Skeletal muscle satellite cell (primary cell): ENCODE measurements around the gene HINT1. TPM values are rescaled to one million over a fixed set of nuclear protein-coding genes. Genes with fewer than 3 reads are reported as not detected.

Source experiments
- H3K27me3 ChIP-seq: 2 replicates; pipeline ENCODE4 v1.7.0; 2013; ENCODE audit warnings: low read length; ENCODE audit not compliant: control insufficient read depth, insufficient read depth
- H3K36me3 ChIP-seq: 2 replicates; pipeline ENCODE4 v1.7.0; 2013; ENCODE audit warnings: mild to moderate bottlenecking, control low read depth, low read length; ENCODE audit not compliant: insufficient read depth
- H3K4me1 ChIP-seq: 2 replicates; pipeline ENCODE4 v1.7.0; 2013; ENCODE audit warnings: low read length; ENCODE audit not compliant: control insufficient read depth, insufficient read depth
- H3K4me2 ChIP-seq: 2 replicates; pipeline ENCODE4 v1.7.0; 2013; ENCODE audit warnings: mild to moderate bottlenecking, low read length
- H3K4me3 ChIP-seq: 2 replicates; pipeline ENCODE4 v1.7.0; 2013; ENCODE audit warnings: low read length
- H3K9ac ChIP-seq: 2 replicates; pipeline ENCODE4 v1.7.0; 2013; ENCODE audit warnings: mild to moderate bottlenecking, low read depth, low read length, moderate library complexity
- H3K9me3 ChIP-seq: replicated peaks from 2 replicates; pipeline ENCODE4 v1.7.0; 2013; ENCODE audit warnings: mild to moderate bottlenecking, control low read depth, low read length
- total RNA-seq: library from RNA; depleted of rRNA; stranded (reverse); fragments of >200 nt; gene quantifications from 2 replicates; pipeline ENCODE4 v1.2.3, GENCODE V29; 2012; rRNA removed

Gene HINT1
- total RNA-seq = 135 and 172 TPM in 2 replicates

DNA sequence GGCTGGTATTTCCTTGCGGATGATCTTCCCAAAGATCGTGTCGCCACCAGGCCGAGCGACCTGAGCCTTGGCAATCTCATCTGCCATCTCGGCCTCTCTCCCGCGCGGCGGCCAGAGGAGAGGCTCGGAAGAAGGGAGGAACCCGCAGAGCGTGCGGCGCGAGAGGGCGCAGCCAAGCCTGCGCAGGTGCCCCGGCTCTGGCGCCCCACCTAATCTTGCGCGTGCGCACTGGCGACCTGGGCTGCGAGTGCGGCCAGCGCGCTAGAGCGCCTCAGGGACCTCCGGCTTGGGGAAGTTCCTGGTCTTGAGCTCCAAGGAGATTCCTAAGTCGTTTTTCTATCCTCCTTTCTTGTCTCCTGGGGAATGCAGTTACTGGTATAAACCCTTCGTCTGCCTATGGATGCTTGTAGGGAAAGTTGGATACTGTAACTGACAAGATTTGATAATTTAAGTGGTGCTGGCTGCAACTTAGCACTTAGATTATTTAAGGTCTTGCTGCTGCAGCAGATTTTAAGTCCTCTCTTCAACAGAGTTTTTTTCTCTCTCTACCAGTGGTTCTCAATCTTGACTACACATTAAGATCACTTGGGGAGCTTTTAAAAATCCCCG is at the start of gene HINT1:
TSS of gene HINT1 (minus strand) at position 138 of the 609 bp plus-strand sequence. CDS start at position 87, 51 bp downstream.
- H3K9ac ChIP-seq = peak within 1 kb of the TSS; percentile 99
- H3K9me3 ChIP-seq = no peaks in the 10 kb centered on the region
- peaks cover 13% of the 10 kb centered on the region for H3K4me1 ChIP-seq
- peak within 1 kb of the TSS; percentile 97 for H3K4me3 ChIP-seq
- peaks cover 21% of the 10 kb centered on the region for H3K36me3 ChIP-seq
- H3K4me2 ChIP-seq = peak within 1 kb of the TSS; percentile 90
- no peaks in the 10 kb centered on the region for H3K27me3 ChIP-seq

DNA sequence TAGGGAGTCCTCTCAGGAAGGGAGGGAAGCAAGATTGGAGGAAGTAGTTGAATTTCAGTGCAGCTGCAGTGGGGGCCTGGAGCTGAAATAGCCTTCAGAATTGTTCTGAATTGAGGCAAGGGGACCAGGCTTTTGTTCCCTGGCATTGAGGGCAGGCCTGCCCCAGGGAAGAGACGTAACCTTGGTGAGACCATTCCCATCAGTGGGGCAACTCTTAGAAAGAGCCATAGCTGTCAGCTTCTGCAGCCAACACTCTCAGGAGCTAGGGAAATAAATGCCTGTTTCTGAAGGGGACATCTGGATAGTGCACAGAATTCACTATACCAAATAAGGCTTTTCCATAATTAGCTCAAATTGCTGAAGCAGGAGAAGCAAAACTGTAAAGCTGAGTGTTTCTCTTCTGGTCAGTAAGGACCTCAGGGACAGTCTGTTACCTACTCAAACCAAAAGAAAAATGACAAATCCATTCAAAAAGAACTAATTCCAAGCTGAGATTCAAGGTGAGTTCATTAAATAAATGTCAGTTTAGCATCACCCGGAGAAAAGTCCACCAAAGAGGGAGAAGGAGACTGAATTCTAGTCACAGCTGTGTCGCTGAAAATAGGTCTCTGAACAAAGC is 49.7 kb upstream of the HINT1 start:
- Histone ChIP-seq H3K4me1 (peaks cover 14% of the 10 kb centered on the region), H3K9me3 (no peaks in the 10 kb centered on the region), H3K4me2 (no peak overlapping the region), H3K4me3 (no peak overlapping the region), H3K36me3 (no peaks in the 10 kb centered on the region), H3K27me3 (no peaks in the 10 kb centered on the region), H3K9ac (no peak overlapping the region)

DNA sequence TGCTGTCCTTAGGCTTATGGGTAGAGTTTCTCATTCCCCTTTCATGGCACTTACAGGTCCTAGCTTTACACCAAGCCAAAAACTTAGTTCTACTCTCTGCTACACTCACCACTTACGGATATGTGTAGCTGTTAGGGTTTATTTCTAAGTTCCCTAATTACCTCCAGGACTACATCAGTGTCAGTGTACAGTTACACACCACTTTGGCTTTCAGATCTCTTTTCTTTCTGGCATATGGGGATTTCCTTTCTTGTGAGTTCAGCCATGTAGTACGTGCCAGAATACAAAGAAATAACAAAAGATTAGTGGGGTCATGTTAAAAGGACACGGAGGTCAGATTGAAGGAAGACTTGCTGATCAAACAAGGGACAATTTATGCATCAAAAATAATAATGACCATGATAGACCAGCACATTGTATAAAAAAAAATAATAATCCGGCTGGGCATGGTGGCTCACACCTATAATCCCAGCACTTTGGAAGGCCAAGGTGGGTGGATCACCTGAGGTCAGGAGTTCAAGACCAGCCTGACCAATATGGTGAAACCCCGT is 47.5 kb upstream of the HINT1 start:
- Histone ChIP-seq H3K9ac (no peak overlapping the region), H3K27me3 (no peaks in the 10 kb centered on the region), H3K4me3 (no peak overlapping the region), H3K36me3 (no peaks in the 10 kb centered on the region), H3K9me3 (no peaks in the 10 kb centered on the region), H3K4me1 (no peaks in the 10 kb centered on the region), H3K4me2 (no peak overlapping the region)

DNA sequence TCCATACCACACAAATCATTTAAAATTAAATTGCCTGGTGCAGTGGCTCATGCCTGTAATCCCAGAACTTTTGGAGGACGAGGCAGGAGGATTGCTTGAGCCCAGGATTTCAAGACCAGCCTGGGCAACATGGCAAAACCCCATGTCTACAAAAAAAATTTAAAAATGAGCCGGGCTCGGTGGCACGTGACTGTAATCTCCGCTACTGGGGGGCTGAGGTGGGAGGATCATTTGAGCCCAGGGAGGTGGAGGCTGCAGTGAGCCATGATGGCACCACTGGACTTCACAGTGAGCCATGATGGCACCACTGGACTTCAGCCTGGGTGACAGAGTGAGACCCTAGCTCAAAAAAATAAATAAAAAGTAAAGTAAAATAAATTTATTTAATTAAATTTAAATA is 46.6 kb upstream of the HINT1 start:
- H3K4me2 ChIP-seq = no peak overlapping the region
- H3K9ac ChIP-seq = no peak overlapping the region
- no peaks in the 10 kb centered on the region for H3K4me1 ChIP-seq
- H3K9me3 ChIP-seq = no peaks in the 10 kb centered on the region
- no peaks in the 10 kb centered on the region for H3K36me3 ChIP-seq
- H3K4me3 ChIP-seq = no peak overlapping the region
- no peaks in the 10 kb centered on the region for H3K27me3 ChIP-seq

DNA sequence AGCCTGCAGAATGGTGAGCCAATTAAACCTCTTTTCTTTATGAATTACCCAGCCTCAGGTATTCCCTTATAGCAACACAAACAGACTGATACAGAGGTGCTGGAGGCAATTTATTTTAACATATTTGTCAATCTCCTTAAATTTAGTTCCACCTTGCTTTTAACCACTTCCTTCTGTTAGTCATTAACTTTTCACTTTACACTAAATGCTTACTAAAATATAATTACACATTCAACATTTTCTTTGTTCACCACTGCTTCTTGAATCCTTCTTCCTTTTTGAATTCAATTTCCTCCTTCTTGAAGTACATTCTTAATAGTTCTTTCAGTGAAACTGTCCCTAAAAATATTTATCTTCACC is 45.1 kb upstream of the HINT1 start:
- Histone ChIP-seq H3K9me3 (no peaks in the 10 kb centered on the region), H3K9ac (no peak overlapping the region), H3K4me3 (no peak overlapping the region), H3K4me1 (no peaks in the 10 kb centered on the region), H3K4me2 (no peak overlapping the region), H3K27me3 (no peaks in the 10 kb centered on the region), H3K36me3 (no peaks in the 10 kb centered on the region)

DNA sequence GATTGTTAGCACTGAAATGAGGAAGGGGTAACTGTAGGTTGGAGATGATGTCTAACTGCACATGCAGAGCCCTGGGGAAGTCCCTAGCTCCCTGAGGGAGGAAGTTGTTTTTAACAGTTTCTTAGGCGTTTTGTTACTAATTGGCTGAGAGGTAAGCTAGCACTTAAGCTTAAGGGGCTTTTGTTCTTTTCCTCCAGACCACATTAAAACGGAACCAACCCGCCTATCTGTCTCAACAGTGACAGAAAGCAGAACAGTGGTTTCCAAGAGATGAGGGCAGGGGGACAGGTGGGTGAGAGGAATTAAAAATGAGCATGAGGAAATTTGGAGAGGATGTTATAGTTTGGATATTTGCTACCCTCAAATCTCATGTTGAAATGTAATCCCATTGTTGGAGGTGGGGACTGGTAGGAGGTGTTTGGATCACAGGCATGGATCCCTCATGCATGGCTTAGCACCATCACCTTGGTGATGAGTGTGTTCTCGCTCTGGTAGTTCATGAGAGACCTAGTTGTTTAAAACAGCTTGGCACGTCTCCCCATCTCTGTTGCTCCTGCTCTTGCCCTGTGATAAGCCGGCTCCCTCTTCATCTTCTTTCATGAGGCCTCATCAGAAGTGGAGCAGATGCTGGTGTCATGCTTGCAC is 44.6 kb upstream of the HINT1 start:
- H3K4me2 ChIP-seq = no peak overlapping the region
- no peak overlapping the region for H3K4me3 ChIP-seq
- H3K9me3 ChIP-seq = no peaks in the 10 kb centered on the region
- no peak overlapping the region for H3K9ac ChIP-seq
- H3K4me1 ChIP-seq = no peaks in the 10 kb centered on the region
- H3K36me3 ChIP-seq = no peaks in the 10 kb centered on the region
- H3K27me3 ChIP-seq = no peaks in the 10 kb centered on the region

DNA sequence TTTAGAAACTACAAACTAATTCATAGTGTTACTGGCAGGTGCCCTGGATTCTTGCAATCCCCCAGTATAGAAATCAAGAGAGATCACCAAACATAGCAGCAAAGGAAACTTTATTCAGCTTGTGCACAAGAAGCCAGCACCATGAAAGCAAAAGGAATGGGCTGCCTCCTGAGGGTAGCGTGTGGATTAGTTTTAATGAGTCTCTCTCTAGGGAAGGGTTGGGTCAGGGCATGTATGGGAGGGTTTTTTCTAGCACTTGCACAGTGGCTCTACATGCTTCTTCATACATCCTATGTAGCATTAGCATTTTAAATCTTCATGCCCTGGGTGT is 44.1 kb upstream of the HINT1 start:
- no peak overlapping the region for H3K4me3 ChIP-seq
- H3K27me3 ChIP-seq = no peaks in the 10 kb centered on the region
- no peak overlapping the region for H3K9ac ChIP-seq
- no peak overlapping the region for H3K4me2 ChIP-seq
- H3K9me3 ChIP-seq = no peaks in the 10 kb centered on the region
- H3K4me1 ChIP-seq = no peaks in the 10 kb centered on the region
- no peaks in the 10 kb centered on the region for H3K36me3 ChIP-seq

DNA sequence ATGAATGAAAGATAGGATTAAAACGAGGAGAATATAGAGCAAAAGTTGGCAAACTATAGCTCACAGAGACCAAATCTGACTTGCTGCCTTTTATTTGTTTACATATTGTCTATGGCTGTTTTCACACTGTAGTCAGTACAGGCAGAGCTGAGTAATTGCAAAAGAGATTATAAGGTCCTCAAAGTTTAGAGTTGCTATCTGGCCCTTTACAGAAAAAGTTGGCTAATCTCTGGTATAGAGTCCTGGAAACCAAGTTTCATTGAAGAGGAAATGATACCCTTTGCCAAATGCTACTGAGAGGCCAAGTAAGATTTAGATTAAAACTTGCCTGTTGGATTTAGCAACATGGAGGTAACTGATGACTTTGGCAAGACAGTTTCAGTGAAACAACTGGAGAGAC is 41.7 kb upstream of the HINT1 start:
- Histone ChIP-seq H3K9ac (no peak overlapping the region), H3K4me3 (no peak overlapping the region), H3K9me3 (no peaks in the 10 kb centered on the region), H3K36me3 (no peaks in the 10 kb centered on the region), H3K27me3 (no peaks in the 10 kb centered on the region), H3K4me1 (no peaks in the 10 kb centered on the region), H3K4me2 (no peak overlapping the region)

DNA sequence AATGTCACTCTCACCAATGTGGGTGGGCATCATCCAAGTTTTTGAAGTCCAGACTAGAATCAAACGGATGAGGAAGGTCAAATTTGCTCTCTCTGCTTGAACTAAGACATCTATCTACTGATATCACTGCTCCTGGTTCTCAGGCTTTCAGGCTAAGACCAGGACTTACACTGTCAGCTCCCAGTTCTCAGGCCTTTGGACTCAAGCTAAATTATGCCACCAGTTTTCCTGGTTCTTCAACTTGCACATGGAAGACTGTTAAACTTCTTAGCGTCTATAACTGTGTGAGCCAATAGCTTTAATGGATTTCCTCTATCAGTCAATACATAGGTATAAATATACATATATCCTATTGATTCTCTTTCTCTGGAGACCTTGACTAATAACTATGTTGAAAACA is 41.0 kb upstream of the HINT1 start:
- H3K9ac ChIP-seq = no peak overlapping the region
- H3K4me3 ChIP-seq = no peak overlapping the region
- no peaks in the 10 kb centered on the region for H3K36me3 ChIP-seq
- no peaks in the 10 kb centered on the region for H3K27me3 ChIP-seq
- H3K4me1 ChIP-seq = no peaks in the 10 kb centered on the region
- no peaks in the 10 kb centered on the region for H3K9me3 ChIP-seq
- no peak overlapping the region for H3K4me2 ChIP-seq

DNA sequence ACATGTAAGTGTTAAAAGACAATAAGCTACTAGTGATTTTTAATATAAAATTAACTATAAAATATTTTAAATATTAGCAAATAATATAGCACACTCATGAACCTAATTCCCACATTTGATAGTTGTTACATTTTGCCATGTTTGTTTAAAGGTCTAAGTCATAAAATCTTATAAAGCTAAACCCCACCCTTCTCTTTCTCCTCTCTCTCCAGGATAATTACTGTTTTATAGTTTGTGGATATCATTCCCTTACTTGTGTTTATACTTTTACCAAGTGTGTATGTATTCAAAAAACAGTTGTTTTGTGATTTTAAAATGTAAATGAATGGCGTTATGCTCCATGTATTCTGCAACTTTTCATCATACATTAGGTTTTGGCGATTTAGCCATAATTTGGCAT is 39.9 kb upstream of the HINT1 start:
- Histone ChIP-seq H3K9me3 (no peaks in the 10 kb centered on the region), H3K4me1 (no peaks in the 10 kb centered on the region), H3K9ac (no peak overlapping the region), H3K4me2 (no peak overlapping the region), H3K27me3 (no peaks in the 10 kb centered on the region), H3K4me3 (no peak overlapping the region), H3K36me3 (no peaks in the 10 kb centered on the region)

DNA sequence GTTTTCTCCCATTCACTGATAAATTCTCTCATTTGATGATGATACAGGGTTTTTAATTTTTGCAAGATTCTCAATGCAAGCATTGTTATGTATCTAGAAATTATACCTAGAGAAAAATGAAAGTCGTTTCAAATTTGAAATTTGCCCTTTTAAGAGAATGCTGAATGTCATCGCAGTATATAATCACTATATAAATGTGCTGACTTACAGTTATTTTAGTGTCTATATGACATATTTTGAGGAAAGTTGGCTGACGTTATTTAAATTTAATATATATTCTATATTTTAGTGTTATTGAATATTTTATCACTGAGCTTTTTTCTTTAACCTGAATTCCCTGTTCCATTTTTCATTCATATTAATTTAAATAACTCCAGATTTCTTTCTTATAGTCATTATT is 35.5 kb upstream of the HINT1 start:
- H3K36me3 ChIP-seq = no peaks in the 10 kb centered on the region
- H3K9me3 ChIP-seq = no peaks in the 10 kb centered on the region
- no peaks in the 10 kb centered on the region for H3K27me3 ChIP-seq
- no peak overlapping the region for H3K4me3 ChIP-seq
- H3K4me1 ChIP-seq = peaks cover 3% of the 10 kb centered on the region
- H3K9ac ChIP-seq = no peak overlapping the region
- no peak overlapping the region for H3K4me2 ChIP-seq

DNA sequence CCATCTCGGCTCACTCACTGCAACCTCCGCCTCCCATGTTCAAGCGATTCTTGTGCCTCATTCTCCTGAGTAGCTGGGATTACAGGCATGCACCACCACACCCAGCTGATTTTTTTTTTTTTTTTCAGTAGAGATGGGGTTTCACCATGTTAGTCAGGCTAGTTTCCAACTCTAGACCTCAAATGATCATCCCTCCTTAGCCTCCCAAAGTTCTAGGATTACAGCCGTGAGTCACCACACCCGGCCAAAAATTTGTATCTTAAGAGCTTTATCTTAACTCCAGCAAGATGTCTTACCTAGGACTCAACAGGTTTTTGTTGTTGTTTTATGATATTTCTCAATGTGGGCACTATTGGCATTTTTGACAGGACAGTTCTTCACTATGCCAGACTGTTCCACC is 33.6 kb upstream of the HINT1 start:
- Histone ChIP-seq H3K9ac (no peak overlapping the region), H3K4me2 (no peak overlapping the region), H3K4me3 (no peak overlapping the region), H3K36me3 (no peaks in the 10 kb centered on the region), H3K27me3 (no peaks in the 10 kb centered on the region), H3K9me3 (no peaks in the 10 kb centered on the region), H3K4me1 (peaks cover 3% of the 10 kb centered on the region)
